Esophagus (tissue), 2 donors: ENCODE measurements around the gene HIVEP2. TPM values are rescaled to one million over a fixed set of nuclear protein-coding genes. Genes with fewer than 3 reads are reported as not detected.

Source experiments
- H3K27ac ChIP-seq, 2 donors: one replicate each; pipeline ENCODE4 v1.5.1; 2013; ENCODE audit warnings: low read depth in 2 of 2, mild to moderate bottlenecking in 2 of 2, inconsistent platforms in 1 of 2, low read length in 1 of 2, moderate library complexity in 1 of 2
- H3K27me3 ChIP-seq, 2 donors: one replicate each; pipeline ENCODE4 v1.6.1; 2013; ENCODE audit warnings: low read length in 2 of 2, control low read depth in 1 of 2, mild to moderate bottlenecking in 1 of 2; ENCODE audit not compliant: insufficient read depth in 2 of 2, control insufficient read depth in 1 of 2
- H3K36me3 ChIP-seq, 2 donors: one replicate each; pipeline ENCODE4 v1.6.1; 2013; ENCODE audit warnings: low read length in 1 of 2; ENCODE audit not compliant: control insufficient read depth in 2 of 2, insufficient read depth in 2 of 2
- H3K4me1 ChIP-seq, 2 donors: one replicate each; pipeline ENCODE4 v1.6.1; 2013; ENCODE audit warnings: low read length in 1 of 2; ENCODE audit not compliant: control insufficient read depth in 2 of 2, insufficient read depth in 2 of 2
- H3K4me3 ChIP-seq, 2 donors: one replicate each; pipeline ENCODE4 v1.5.1; 2013; ENCODE audit warnings: low read length in 2 of 2, mild to moderate bottlenecking in 2 of 2, low read depth in 1 of 2, moderate library complexity in 1 of 2
- H3K9me3 ChIP-seq, 2 donors: one replicate each; pipeline ENCODE4 v1.6.1; 2013; ENCODE audit warnings: mild to moderate bottlenecking in 2 of 2, low read depth in 1 of 2, low read length in 1 of 2, moderate library complexity in 1 of 2; ENCODE audit not compliant: control insufficient read depth in 2 of 2, insufficient read depth in 1 of 2
- WGBS, 2 donors: extraction: QIAGEN DNeasy Blood & Tissue Kit; methylation state at CpG; one replicate each; pipeline ENCODE4 v1.1.7; 2013; 5-methylcytosine and 5-hydroxymethylcytosine counted together
- polyA plus RNA-seq, 2 donors: library from polyadenylated mRNA; stranded (reverse); fragments of 200-250 nt; gene quantifications; one replicate each; pipeline ENCODE4 v1.2.3, GENCODE V29; 2013
- donor health status: healthy with polysubstance abuse.
- donor health status: Bipolar disorder and iron deficiency.

The HIVEP2 gene
- polyA plus RNA-seq, 2 donors, result 3.0 to 4.8 TPM

GRCh38 chr6:142857796-142858555 is 87.0 kb downstream of the HIVEP2 start:
- H3K27me3 ChIP-seq, result no peaks in the 10 kb centered on the region
- H3K36me3 ChIP-seq, result no peaks in the 10 kb centered on the region
- peak overlapping the region in 1 of 2 donors; percentile 36 for H3K27ac ChIP-seq
- H3K4me3 ChIP-seq, result no peak overlapping the region
- H3K4me1 ChIP-seq, result peaks cover 2 to 7% of the 10 kb centered on the region in 2 donors
- H3K9me3 ChIP-seq, result no peaks in the 10 kb centered on the region
- 67 to 68% methylated on average over 9 of the region's 9 CpGs for WGBS, 2 donors

DNA sequence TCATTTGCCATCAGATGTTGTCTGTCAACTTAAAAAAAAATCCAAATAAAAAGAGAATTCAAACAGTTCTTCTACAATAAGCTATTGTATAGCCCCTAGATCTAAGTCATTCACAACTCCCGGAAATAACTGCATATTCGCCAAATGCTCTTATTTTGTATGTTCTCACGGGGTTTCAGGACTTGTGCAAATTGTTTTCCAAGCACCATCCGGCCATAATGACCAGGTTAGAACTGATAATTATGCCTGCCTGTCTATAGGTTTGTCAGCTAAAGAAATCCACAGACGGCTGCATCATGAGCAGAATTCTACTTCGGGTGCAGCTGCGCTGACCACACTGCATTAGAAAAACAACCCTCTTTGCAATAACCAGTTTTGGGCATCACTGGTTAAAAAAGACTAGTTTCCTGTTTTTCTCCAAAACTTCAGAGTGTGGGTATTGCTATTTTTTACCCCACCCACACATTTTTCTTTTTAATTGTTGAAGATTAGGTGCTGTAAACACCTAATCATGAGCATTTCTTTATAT is 87.7 kb downstream of the HIVEP2 start:
- 72 to 73% methylated on average over 7 of the region's 7 CpGs for WGBS, 2 donors
- Histone ChIP-seq H3K27ac (peak overlapping the region in 1 of 2 donors; percentile 36), H3K4me1 (peaks cover 2 to 7% of the 10 kb centered on the region in 2 donors), H3K36me3 (no peaks in the 10 kb centered on the region), H3K27me3 (no peaks in the 10 kb centered on the region), H3K9me3 (no peaks in the 10 kb centered on the region), H3K4me3 (no peak overlapping the region)

DNA sequence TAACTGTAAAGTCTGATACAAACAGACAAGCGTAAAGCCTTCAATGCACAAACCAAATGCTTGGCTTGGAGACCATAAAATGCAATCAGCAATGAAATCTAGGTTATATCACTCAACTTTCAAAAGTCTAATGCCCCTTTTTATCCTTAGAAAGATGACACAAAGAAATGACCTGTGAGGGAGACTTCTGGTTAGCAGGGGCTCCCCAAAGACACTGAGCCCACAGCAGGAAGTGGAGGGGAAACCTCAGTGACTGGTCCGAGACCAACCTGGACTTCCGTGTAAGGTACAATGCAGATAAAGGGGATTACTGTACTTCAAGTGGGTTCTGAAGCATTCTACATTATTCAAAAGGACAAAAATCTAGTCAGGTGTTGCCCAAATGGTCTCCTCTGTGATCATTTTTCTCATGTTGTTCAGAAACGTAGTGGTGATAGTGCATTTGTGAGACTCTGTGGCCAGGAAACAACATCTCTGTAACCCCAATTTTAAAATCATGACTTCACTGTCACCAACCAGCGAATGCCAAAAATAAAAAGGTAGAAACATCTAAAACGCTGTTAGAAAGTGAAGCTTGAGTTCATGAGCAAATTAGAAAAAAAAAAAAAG is 88.2 kb downstream of the HIVEP2 start:
- Histone ChIP-seq H3K4me1 (peaks cover 2 to 7% of the 10 kb centered on the region in 2 donors), H3K4me3 (no peak overlapping the region), H3K27me3 (no peaks in the 10 kb centered on the region), H3K27ac (peak overlapping the region; percentile 3 to 41), H3K9me3 (no peaks in the 10 kb centered on the region), H3K36me3 (no peaks in the 10 kb centered on the region)
- WGBS, 2 donors, result 73 to 76% methylated on average over 6 of the region's 6 CpGs

DNA sequence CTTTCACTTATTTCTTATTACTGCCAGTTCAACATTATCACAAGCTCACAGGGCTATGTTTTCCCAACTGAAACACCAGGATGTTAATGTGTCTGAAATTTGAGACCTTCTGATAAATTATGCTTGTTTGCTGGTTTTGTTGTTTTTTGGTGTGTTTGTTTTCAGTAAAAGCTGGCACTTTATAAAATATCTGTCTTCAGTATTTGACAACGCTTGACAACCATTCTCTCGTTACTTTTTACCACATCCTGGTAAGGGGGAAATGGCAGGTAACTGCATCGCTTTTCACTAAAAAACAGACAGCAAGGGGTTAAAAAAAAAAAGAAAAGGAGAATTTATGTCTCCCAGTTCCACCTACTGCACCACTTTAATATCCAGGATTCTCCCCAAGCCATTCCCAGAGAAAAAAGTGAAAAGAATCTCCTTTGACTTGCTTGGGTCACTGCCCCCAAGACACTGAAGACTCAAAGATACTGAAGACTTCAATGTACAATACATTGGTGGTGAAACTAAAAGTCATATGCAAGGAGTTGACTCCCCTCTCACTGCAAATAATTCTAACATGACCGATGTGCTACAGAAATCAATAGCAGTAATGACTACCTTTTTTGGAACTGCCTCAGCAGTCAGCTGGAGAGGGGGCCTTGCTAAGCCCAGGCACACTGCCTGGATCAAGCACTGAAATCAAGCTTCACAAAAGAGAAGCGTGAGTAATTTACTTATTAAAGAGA is 88.9 kb downstream of the HIVEP2 start:
- Histone ChIP-seq H3K9me3 (no peaks in the 10 kb centered on the region), H3K4me1 (peaks cover 2 to 7% of the 10 kb centered on the region in 2 donors), H3K4me3 (no peak overlapping the region), H3K27ac (peak overlapping the region in 1 of 2 donors; percentile 41), H3K36me3 (no peaks in the 10 kb centered on the region), H3K27me3 (no peaks in the 10 kb centered on the region)
- 74 to 80% methylated on average over 5 of the region's 5 CpGs for WGBS, 2 donors

DNA sequence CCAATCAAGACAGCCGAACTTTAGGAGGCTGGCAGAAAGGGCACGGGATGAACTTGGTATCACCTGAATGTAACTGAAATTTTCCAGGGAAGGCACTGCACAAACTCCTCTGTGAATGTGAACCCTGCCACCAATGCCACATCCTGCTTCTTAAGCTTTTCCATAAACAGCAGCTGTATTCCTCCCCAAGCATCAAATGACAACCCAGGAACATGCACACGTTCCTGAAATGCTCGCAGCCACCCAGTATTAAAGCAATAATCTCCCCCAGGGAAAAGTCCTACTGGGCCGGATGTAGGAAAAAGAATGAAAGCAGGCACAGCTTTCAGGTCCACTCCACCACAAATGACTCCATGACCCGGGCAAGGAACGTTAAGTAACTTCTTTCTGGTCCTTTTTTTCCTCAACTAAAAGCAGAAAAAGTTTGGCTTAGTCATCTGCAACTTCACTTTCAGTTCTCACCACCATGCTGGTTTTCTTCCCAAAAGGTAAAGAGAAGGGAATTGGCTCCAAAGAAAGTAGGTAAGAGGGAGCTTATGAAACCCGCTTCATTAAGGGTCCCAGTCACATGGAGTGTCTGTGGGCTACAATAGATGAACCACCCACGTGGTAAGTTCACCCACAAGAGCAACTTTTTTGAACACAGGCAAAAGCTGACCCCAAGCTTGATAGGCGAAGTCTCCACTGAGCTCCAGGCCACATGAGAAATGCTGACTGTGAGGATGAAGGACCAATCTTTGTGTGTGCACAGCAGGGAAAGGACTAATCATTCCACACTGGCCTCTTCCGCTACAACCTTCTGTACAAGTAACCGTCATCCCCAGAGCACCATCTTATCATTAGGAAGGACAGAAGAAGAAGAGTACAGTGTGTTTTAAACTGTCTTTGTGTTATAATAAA is 90.1 kb downstream of the HIVEP2 start:
- no peak overlapping the region for H3K4me3 ChIP-seq
- peak overlapping the region in 1 of 2 donors; percentile 31 for H3K27ac ChIP-seq
- H3K27me3 ChIP-seq, result no peaks in the 10 kb centered on the region
- WGBS, 2 donors, result 80 to 83% methylated on average over 12 of the region's 12 CpGs
- H3K9me3 ChIP-seq, result no peaks in the 10 kb centered on the region
- H3K4me1 ChIP-seq, result peaks cover 2 to 9% of the 10 kb centered on the region in 2 donors
- H3K36me3 ChIP-seq, result no peaks in the 10 kb centered on the region

- Histone ChIP-seq H3K9me3 (no peaks in the 10 kb centered on the region), H3K36me3 (no peaks in the 10 kb centered on the region), H3K4me1 (peaks cover 2 to 9% of the 10 kb centered on the region in 2 donors), H3K27me3 (no peaks in the 10 kb centered on the region), H3K4me3 (no peak overlapping the region), H3K27ac (peak overlapping the region; percentile 59 to 61)
- 59 to 61% methylated on average over 6 of the region's 6 CpGs for WGBS, 2 donors
Observed at GRCh38 chr6:142853244-142854180, 91.5 kb downstream of the HIVEP2 start.

DNA sequence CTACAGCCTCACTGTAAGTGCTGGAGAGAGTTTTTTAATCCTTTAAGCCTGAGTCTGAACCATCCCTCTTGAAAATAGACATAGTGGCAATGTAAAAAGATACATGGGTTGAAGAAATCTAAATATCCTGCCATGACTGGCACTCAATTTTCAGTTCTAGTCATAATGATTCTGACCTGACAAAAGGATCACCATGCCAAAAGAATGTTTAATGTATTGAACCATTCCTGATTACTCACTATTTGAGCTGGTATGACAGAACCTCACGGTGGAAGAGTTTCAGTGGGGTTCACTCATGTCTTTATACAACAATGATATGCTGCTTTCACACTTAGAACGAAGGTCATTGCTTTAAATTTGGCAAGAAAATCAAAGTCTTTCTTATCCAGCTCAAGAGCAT is 93.4 kb downstream of the HIVEP2 start:
- Histone ChIP-seq H3K36me3 (no peaks in the 10 kb centered on the region), H3K27me3 (no peaks in the 10 kb centered on the region), H3K4me1 (peaks cover 0 to 12% of the 10 kb centered on the region in 2 donors), H3K27ac (no peak overlapping the region), H3K4me3 (no peak overlapping the region), H3K9me3 (no peaks in the 10 kb centered on the region)
- WGBS, 2 donors, result 17 to 22% methylated on average over 2 of the region's 2 CpGs

DNA sequence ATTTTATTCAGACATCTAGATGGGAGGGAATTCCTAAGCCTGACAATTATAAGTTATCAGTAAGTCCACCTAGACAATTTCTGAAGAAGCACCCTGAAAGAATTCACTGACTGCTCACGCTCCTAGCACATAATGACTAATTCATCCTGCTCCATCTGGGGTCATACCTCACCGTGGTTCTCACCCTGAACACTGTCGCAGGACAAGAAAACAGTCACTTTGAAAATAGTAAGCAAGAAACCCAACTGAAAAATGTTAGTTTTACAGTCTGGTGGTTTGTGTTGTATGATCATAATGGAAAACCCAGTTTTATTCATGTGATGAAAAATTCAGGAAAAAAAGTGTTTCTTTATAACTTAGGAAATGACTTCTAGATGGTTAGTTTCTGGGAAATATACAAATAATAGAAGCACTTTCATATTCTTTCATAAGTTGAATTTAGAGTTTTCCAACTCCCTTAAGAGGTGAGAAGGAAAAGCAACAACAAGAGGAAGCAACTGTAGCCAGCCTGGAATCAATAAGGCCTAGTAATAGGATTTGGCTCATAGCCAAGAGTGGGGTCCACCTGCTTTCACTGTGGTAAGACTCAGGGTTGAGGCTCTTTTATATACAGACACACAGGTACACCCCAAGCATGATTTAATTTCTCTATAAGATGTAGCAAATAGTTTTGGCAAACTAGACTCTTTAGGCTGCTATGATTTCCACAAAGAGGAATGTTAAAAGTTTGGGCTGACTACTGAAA is 94.1 kb downstream of the HIVEP2 start:
- Histone ChIP-seq H3K4me1 (peaks cover 1 to 15% of the 10 kb centered on the region in 2 donors), H3K9me3 (no peaks in the 10 kb centered on the region), H3K27ac (no peak overlapping the region), H3K27me3 (no peaks in the 10 kb centered on the region), H3K36me3 (no peaks in the 10 kb centered on the region), H3K4me3 (no peak overlapping the region)
- 58 to 60% methylated on average over 3 of the region's 3 CpGs for WGBS, 2 donors
